Anterior cingulate cortex (tissue), 58 donors: ENCODE results near the gene TAF1.
"Not testable (repeated sequence)": the region's sequence is repeated elsewhere in the genome, so short reads cannot be mapped to it uniquely, and the experiment has no call there.

Experiments used
- DNase-seq, 58 donors: peaks; one replicate each; lab custom pipeline; 2025; lab: John Stamatoyannopoulos, UW

Gene TAF1

GRCh38 chrX:71502080-71502479 lies 135.9 kb downstream of the TAF1 start:
- DNase-seq: not testable (repeated sequence)

GRCh38 chrX:71504346-71504745 lies 138.2 kb downstream of the TAF1 start:
- DNase-seq: no peak

DNA sequence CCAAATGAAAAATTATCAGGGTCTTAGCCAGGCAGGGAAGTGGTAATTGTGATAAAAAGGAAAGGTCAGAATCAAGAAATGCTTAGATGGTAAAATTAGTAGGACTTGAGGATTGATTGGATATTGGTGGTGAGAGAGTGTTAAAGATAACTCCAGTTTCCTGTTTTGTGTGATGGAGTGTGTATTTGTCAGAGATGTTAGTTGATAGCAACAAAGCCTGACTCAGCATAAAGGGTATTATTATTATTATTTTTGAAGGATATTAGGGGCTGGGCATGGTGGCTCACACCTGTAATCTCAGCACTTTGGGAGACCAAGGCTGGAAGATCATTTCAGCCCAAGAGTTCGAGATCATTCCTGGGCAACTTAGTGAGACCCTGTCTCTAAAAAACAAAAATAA lies 143.1 kb downstream of the TAF1 start:
- DNase-seq: no peak

- DNase-seq: no peak
These were observed 144.0 kb downstream of the TAF1 start for GRCh38 chrX:71510161-71510560.

- not testable (repeated sequence) for DNase-seq
These were observed 147.6 kb downstream of the TAF1 start for GRCh38 chrX:71513731-71514130.

DNA sequence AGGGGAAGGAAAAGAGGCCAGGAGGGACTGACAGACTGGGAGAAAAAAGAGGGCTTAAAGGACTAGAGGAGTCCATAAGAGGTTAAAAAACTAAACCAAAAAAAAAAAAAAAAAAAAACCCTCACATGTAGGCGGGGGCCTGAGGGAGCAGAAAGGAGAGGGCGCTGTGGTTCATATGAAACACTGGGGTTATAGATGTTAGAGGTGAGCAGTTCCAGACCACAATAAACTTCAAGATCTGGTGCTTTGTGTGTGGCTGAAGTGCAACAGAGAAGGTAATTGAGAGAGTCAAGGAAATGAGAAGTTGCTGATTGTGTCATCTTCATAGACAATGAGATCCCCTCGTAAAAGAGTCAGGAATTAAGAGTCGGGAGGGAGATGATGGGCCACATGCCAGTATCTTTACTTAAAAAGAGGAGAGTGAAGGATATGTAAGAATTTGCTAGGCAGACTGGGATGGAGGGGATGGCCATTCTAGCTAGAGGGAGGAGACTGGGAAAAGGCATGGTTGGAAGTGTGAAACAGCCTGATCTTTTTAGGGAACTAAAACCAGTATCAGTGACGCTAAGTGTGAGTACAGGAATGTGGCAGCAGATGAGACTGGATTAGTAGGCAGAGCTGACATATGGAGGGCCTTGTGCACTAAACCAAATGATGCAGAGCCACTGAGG lies 148.3 kb downstream of the TAF1 start:
- no peak for DNase-seq

- DNase-seq: no peak
These were observed 148.9 kb downstream of the TAF1 start for GRCh38 chrX:71515038-71515396.
